B cell (primary cell): ENCODE data around the gene ZNF302.

Experiments used
- CTCF ChIP-seq: fragments of 200-600 bp; IDR thresholded peaks from one replicate; pipeline ENCODE4 v1.8.0; 2022; ENCODE audit warnings: antibody characterized with exemption, mild to moderate bottlenecking
- EZH2 ChIP-seq: IDR thresholded peaks from 2 replicates; pipeline ENCODE4 v1.6.1; 2012; ENCODE audit warnings: borderline replicate concordance, low read depth, mild to moderate bottlenecking, moderate library complexity, low read length; ENCODE audit not compliant: insufficient read depth, poor library complexity, severe bottlenecking

- TF ChIP-seq CTCF (no peak), EZH2 (no peak)
These were observed 27.5 kb upstream of the ZNF302 start for GRCh38 chr19:34649886-34650543.
